MM.1S (cell line): ENCODE measurements around the gene DNAH10.

Source experiments
- DNase-seq: peaks from one replicate; pipeline ENCODE4 v3.0.0-alpha.2; 2015
- H2AFZ ChIP-seq: fragments of 300-600 bp; sonication (generic); 2 replicates; pipeline ENCODE4 v1.6.0; 2016; ENCODE audit warnings: antibody characterized with exemption, low read length
- H3F3A ChIP-seq: fragments of 300-600 bp; sonication (generic); 2 replicates; pipeline ENCODE4 v1.6.1; 2016; ENCODE audit warnings: mild to moderate bottlenecking, antibody characterized with exemption, low read length, moderate library complexity, mixed read lengths; ENCODE audit not compliant: insufficient read depth
- H3K27ac ChIP-seq: fragments of 300-600 bp; sonication (generic); 2 replicates; pipeline ENCODE4 v1.5.1; 2016; ENCODE audit warnings: mild to moderate bottlenecking, low read length
- H3K27me3 ChIP-seq: fragments of 300-600 bp; sonication (generic); replicated peaks from 2 replicates; pipeline ENCODE4 v1.6.0; 2016; ENCODE audit warnings: low read length; ENCODE audit not compliant: insufficient read depth
- H3K36me3 ChIP-seq: fragments of 300-600 bp; sonication (generic); replicated peaks from 2 replicates; pipeline ENCODE4 v1.6.1; 2016; ENCODE audit warnings: mild to moderate bottlenecking, low read length, mixed read lengths; ENCODE audit not compliant: insufficient read depth
- H3K4me1 ChIP-seq: fragments of 300-600 bp; sonication (generic); 2 replicates; pipeline ENCODE4 v1.6.1; 2016; ENCODE audit warnings: low read length, mixed read lengths
- H3K4me2 ChIP-seq: fragments of 300-600 bp; sonication (generic); 2 replicates; pipeline ENCODE4 v1.6.0; 2016; ENCODE audit warnings: low read depth, low read length
- H3K4me3 ChIP-seq: fragments of 300-600 bp; sonication (generic); 2 replicates; pipeline ENCODE4 v1.5.1; 2016; ENCODE audit warnings: low read length, mixed read lengths
- H3K79me2 ChIP-seq: fragments of 300-600 bp; sonication (generic); 2 replicates; pipeline ENCODE4 v1.6.1; 2016; ENCODE audit warnings: mixed run types, low read length, mixed read lengths
- H3K9ac ChIP-seq: fragments of 300-600 bp; sonication (generic); 2 replicates; pipeline ENCODE4 v1.6.1; 2016; ENCODE audit warnings: low read length, mixed read lengths
- H3K9me2 ChIP-seq: fragments of 300-600 bp; sonication (generic); replicated peaks from 2 replicates; pipeline ENCODE4 v1.6.1; 2016; ENCODE audit warnings: mild to moderate bottlenecking, low read length, mixed read lengths; ENCODE audit not compliant: insufficient read depth
- H3K9me3 ChIP-seq: fragments of 300-600 bp; sonication (generic); replicated peaks from 2 replicates; pipeline ENCODE4 v1.6.1; 2016; ENCODE audit warnings: mild to moderate bottlenecking, low read length, mixed read lengths; ENCODE audit not compliant: insufficient read depth
- H4K20me1 ChIP-seq: fragments of 300-600 bp; sonication (generic); 2 replicates; pipeline ENCODE4 v1.6.1; 2016; ENCODE audit warnings: mild to moderate bottlenecking, low read length, moderate library complexity, mixed read lengths; ENCODE audit not compliant: insufficient read depth
- CTCF ChIP-seq: fragments of 300-600 bp; sonication (generic); IDR thresholded peaks from 2 replicates; pipeline ENCODE4 v1.5.1; 2016; ENCODE audit warnings: antibody characterized with exemption, low read length, mixed read lengths
- EZH2 ChIP-seq: fragments of 300-600 bp; sonication (generic); optimal IDR thresholded peaks from 2 replicates; pipeline ENCODE3; 2017; ENCODE audit warnings: low read depth, mild to moderate bottlenecking, antibody characterized with exemption, low read length, mixed read lengths
- EZH2phosphoT487 ChIP-seq: fragments of 300-600 bp; sonication (generic); IDR thresholded peaks from 2 replicates; pipeline ENCODE4 v1.6.1; 2018; ENCODE audit warnings: antibody characterized with exemption, low read length

The DNAH10 gene

GRCh38 chr12:123849517-123849916, 87.4 kb downstream of the DNAH10 start:
- H3K36me3 ChIP-seq = no peaks in the 10 kb centered on the region
- H3K4me2 ChIP-seq = no peak overlapping the region
- no peak overlapping the region for H3K27ac ChIP-seq
- no peak for DNase-seq
- no peaks in the 10 kb centered on the region for H3K9me2 ChIP-seq
- no peaks in the 10 kb centered on the region for H3K79me2 ChIP-seq
- no peaks in the 10 kb centered on the region for H3F3A ChIP-seq
- no peaks in the 10 kb centered on the region for H3K9me3 ChIP-seq
- H3K27me3 ChIP-seq = no peaks in the 10 kb centered on the region
- H3K4me3 ChIP-seq = no peak overlapping the region
- H2AFZ ChIP-seq = no peak overlapping the region
- no peaks in the 10 kb centered on the region for H3K4me1 ChIP-seq
- no peak overlapping the region for H3K9ac ChIP-seq
- TF ChIP-seq CTCF = no peak
- no peak for TF ChIP-seq EZH2phosphoT487
- TF ChIP-seq EZH2 = no peak
- no peaks in the 10 kb centered on the region for H4K20me1 ChIP-seq

- no peak overlapping the region for H3K4me2 ChIP-seq
- H3K36me3 ChIP-seq = no peaks in the 10 kb centered on the region
- H3K27ac ChIP-seq = no peak overlapping the region
Observed at GRCh38 chr12:123850246-123851134, 88.4 kb downstream of the DNAH10 start.

DNA sequence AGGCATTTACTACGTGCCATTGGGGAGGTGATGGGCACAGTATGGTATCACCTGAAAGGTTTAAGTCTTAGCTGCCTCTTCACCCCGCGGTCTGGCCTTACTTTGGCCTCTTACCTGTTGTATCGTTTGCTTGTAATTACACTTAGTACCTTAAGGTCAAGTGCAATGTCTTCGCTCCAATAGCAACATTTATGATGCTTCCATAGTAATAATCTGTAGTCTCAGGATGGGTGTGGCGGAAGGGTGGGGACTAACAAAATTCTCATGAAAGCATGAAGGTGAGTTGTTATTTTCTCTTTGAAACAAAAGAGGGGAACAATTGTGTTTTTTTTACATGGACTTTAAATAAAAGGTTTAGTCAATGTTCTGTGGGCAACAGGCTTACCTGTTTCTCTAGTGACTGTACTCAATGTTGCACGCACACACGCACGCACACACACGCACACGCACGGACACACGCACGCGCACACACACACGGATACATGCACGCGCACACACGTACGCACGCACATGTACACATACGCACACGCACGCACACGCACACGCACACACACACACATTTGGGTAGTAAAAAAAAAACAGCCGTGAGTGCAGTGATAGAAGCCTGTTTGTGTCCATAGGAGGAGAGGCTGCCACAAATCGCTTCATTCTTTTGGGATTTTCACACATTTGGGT, 91.4 kb downstream of the DNAH10 start:
- H3K79me2 ChIP-seq = no peaks in the 10 kb centered on the region
- no peaks in the 10 kb centered on the region for H3K9me3 ChIP-seq
- no peak overlapping the region for H3K27ac ChIP-seq
- no peak for DNase-seq
- no peaks in the 10 kb centered on the region for H3F3A ChIP-seq
- no peak overlapping the region for H2AFZ ChIP-seq
- H3K4me3 ChIP-seq = no peak overlapping the region
- H3K27me3 ChIP-seq = no peaks in the 10 kb centered on the region
- no peak overlapping the region for H3K9ac ChIP-seq
- H3K9me2 ChIP-seq = no peaks in the 10 kb centered on the region
- no peaks in the 10 kb centered on the region for H3K36me3 ChIP-seq
- no peaks in the 10 kb centered on the region for H3K4me1 ChIP-seq
- no peak for TF ChIP-seq CTCF
- TF ChIP-seq EZH2phosphoT487 = no peak
- no peak for TF ChIP-seq EZH2
- H3K4me2 ChIP-seq = no peak overlapping the region
- no peaks in the 10 kb centered on the region for H4K20me1 ChIP-seq

More at GRCh38 chr12:123850246-123851134, 88.4 kb downstream of the DNAH10 start:
- Histone ChIP-seq H3K9me2 (no peaks in the 10 kb centered on the region), H4K20me1 (no peaks in the 10 kb centered on the region), H3K9me3 (no peaks in the 10 kb centered on the region), H3K4me3 (no peak overlapping the region), H3F3A (no peaks in the 10 kb centered on the region), H2AFZ (no peak overlapping the region), H3K9ac (no peak overlapping the region), H3K4me1 (no peaks in the 10 kb centered on the region), H3K27me3 (no peaks in the 10 kb centered on the region), H3K79me2 (no peaks in the 10 kb centered on the region)
- TF ChIP-seq CTCF (no peak), EZH2phosphoT487 (no peak), EZH2 (no peak)
- no peak for DNase-seq
